ENCODE results near the gene ST3GAL6.

- TF ChIP-seq CTCF (IDR thresholded peaks at IDR 0.05; ENCODE audit: extremely low read depth in 1 of 2, insufficient read depth in 1 of 2, low read depth in 1 of 2, low read length in 2 of 2) (no peak), POLR2A (IDR thresholded peaks at IDR 0.05; ENCODE audit: low read depth, low read length) (no peak), EZH2 (IDR thresholded peaks at IDR 0.05; ENCODE audit: borderline replicate concordance, low read depth, low read length, severe bottlenecking) (no peak), POLR2AphosphoS5 (IDR thresholded peaks at IDR 0.05; ENCODE audit: insufficient read depth, low read depth, low read length) (no peak), MAX (IDR thresholded peaks at IDR 0.05; ENCODE audit: insufficient read depth, insufficient read length) (no peak), JUN (IDR thresholded peaks at IDR 0.05; ENCODE audit: borderline replicate concordance, insufficient read depth, insufficient read length, low read depth) (no peak), FOS (IDR thresholded peaks at IDR 0.05; ENCODE audit: borderline replicate concordance, insufficient read depth, low read length) (no peak), MYC (IDR thresholded peaks at IDR 0.05; ENCODE audit: low read depth, low read length) (no peak), GATA2 (IDR thresholded peaks at IDR 0.05; ENCODE audit: insufficient read depth, insufficient read length, low read depth, low read length) (no peak)
These were observed 44.4 kb downstream of the ST3GAL6 start for GRCh38 chr3:98807561-98807960.

Data from endothelial cell of umbilical vein (primary cell).